ENCODE measurements around the gene SCN2A. TPM values are rescaled to one million over a fixed set of nuclear protein-coding genes. Genes with fewer than 3 reads are reported as not detected.

The SCN2A gene
- total RNA-seq, 1 donor = under 0.01 TPM

- Histone ChIP-seq H3K4me3 (ENCODE audit: low read length) (no peak overlapping the region), H3K4me1 (ENCODE audit: insufficient read depth, low read length) (no peaks in the 10 kb centered on the region), H3K9me3 (ENCODE audit: low read depth, low read length) (no peaks in the 10 kb centered on the region), H3K27me3 (ENCODE audit: insufficient read depth, low read length) (no peaks in the 10 kb centered on the region)
Measured at GRCh38 chr2:165434865-165435496, 195.8 kb downstream of the SCN2A start.

DNA sequence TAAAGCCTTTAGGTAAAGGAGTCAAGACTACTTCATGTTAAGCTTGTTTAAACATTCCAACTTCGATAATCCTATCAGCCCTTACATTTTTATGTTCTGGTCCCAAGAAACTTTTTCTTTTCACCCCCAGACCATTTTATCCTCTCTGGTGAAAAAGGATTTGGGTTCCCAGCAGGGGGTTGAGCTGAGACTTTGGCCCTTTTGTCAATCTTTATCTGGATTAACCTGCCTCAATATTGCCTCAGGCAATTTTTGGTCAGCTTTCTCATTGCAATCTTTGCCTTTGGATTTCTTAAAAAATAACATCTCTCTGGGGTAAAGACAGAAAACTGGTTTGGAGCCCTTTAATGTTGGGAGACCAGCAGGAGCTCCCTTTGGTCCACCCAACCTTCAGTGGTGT, 196.4 kb downstream of the SCN2A start:
- H3K4me1 ChIP-seq (ENCODE audit: insufficient read depth, low read length) = no peaks in the 10 kb centered on the region
- no peaks in the 10 kb centered on the region for H3K9me3 ChIP-seq (ENCODE audit: low read depth, low read length)
- no peaks in the 10 kb centered on the region for H3K27me3 ChIP-seq (ENCODE audit: insufficient read depth, low read length)
- no peak overlapping the region for H3K4me3 ChIP-seq (ENCODE audit: low read length)

DNA sequence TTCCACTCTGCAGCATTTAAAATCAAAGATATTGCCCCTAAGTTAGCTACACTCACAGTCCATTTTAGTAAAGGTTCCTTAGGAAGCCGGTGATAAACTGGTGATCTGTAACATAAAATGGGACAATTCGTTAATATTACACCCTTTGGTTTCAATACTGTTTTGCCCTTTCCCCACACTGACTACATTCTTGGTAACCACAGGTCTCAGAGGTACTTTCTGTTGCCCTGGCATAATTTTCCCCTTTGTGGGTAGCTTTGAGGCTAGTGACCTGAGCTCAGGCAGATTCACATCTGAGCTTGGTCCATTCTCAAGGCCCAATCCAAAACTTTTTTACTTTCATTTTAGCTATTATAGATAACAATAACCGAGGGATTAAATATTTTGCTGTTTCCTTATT, 197.3 kb downstream of the SCN2A start:
- Histone ChIP-seq H3K9me3 (ENCODE audit: low read depth, low read length) (no peaks in the 10 kb centered on the region), H3K4me1 (ENCODE audit: insufficient read depth, low read length) (no peaks in the 10 kb centered on the region), H3K27me3 (ENCODE audit: insufficient read depth, low read length) (no peaks in the 10 kb centered on the region), H3K4me3 (ENCODE audit: low read length) (no peak overlapping the region)

GRCh38 chr2:165440367-165440766, 201.2 kb downstream of the SCN2A start:
- H3K4me3 ChIP-seq (ENCODE audit: low read length) = no peak overlapping the region
- no peaks in the 10 kb centered on the region for H3K9me3 ChIP-seq (ENCODE audit: low read depth, low read length)
- no peaks in the 10 kb centered on the region for H3K4me1 ChIP-seq (ENCODE audit: insufficient read depth, low read length)

More at GRCh38 chr2:165440367-165440766, 201.2 kb downstream of the SCN2A start:
- H3K27me3 ChIP-seq (ENCODE audit: insufficient read depth, low read length) = no peaks in the 10 kb centered on the region

Other genes starting within 250 kb of the SCN2A start
- gene SCN3A, start 35.4 kb upstream of the SCN2A start, total RNA-seq = 3.3 TPM
- gene CSRNP3, start 230.3 kb downstream of the SCN2A start, total RNA-seq = under 0.01 TPM